Breast epithelium (tissue), 3 donors: ENCODE data around the gene THAP12.

ENCODE experiments used
- CTCF ChIP-seq, 3 donors: fragments of 450-650 bp; IDR thresholded peaks; one replicate each; pipeline ENCODE4 v1.5.1; 2016 to 2017; ENCODE audit warnings: antibody characterized with exemption in 3 of 3, mild to moderate bottlenecking in 3 of 3, moderate library complexity in 3 of 3
- POLR2A ChIP-seq: fragments of 450-650 bp; IDR thresholded peaks from one replicate; pipeline ENCODE4 v1.6.1; 2016; ENCODE audit warnings: antibody characterized with exemption, mild to moderate bottlenecking, moderate library complexity

DNA sequence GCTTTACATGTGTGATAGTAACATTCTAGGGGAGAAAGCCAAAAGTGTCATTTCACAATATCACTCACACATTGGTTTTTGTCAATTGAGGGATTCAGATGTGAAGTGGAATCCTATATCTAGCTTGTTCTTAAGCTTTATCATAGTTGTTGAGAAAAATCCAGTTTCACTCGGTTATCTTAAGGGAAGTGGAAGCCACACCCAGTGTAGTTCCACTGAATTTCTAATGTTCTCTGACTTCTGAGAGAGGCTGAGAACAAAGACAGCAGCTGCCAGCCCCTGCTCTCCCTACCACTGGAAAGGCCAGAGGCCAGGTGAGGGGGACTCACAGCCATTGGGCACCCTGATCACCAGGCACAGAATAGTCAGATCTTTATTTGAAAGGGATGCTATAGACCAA lies 53.7 kb downstream of the THAP12 start:
- TF ChIP-seq CTCF (IDR thresholded peaks at IDR 0.05) (no peak), POLR2A (no peak)
